HEK293 (cell line): ENCODE results near the gene TET2.

ENCODE experiments used
- CTCF ChIA-PET: fragments of 350-600 bp; formaldehyde crosslinking; extraction: SDS; loops from one replicate; lab custom pipeline; 2021; ENCODE audit warnings: antibody characterized with exemption; lab: Yijun Ruan, JAX
- POLR2A ChIA-PET: fragments of 300-600 bp; formaldehyde crosslinking; extraction: SDS; loops from one replicate; lab custom pipeline; 2020; ENCODE audit warnings: antibody characterized with exemption, inconsistent platforms; lab: Yijun Ruan, JAX
- H3K27ac ChIP-seq: fragments of 200-500 bp; sonication (Bioruptor generic); 2 replicates; pipeline ENCODE4 v1.5.1; 2014; ENCODE audit warnings: low read depth, low read length, control low read depth, inconsistent platforms; ENCODE audit errors: extremely low read depth
- H3K36me3 ChIP-seq, 2 experiments: fragments of 200-500 bp in 1 of 2; sonication (Bioruptor generic) in 1 of 2; 1 replicate in 1 of 2; 2 replicates in 1 of 2; pipeline ENCODE4 v1.5.1; 2014 to 2017; ENCODE audit warnings: inconsistent platforms in 2 of 2, low read length in 2 of 2; ENCODE audit not compliant: control insufficient read depth in 2 of 2, insufficient read depth in 1 of 2
- H3K4me1 ChIP-seq: fragments of 200-500 bp; sonication (Bioruptor generic); 2 replicates; pipeline ENCODE4 v1.5.1; 2014; ENCODE audit warnings: mild to moderate bottlenecking, low read length, inconsistent platforms; ENCODE audit not compliant: control insufficient read depth, insufficient read depth
- H3K4me3 ChIP-seq: 2 replicates; pipeline ENCODE4 v1.5.1; 2011; ENCODE audit warnings: low read depth, mild to moderate bottlenecking, control low read depth, low read length, moderate library complexity
- H3K9me3 ChIP-seq: fragments of 200-500 bp; sonication (Bioruptor generic); 2 replicates; pipeline ENCODE4 v1.5.1; 2014; ENCODE audit warnings: low read depth, low read length, inconsistent platforms; ENCODE audit not compliant: control insufficient read depth, insufficient read depth
- ELK4 ChIP-seq: IDR thresholded peaks from 2 replicates; pipeline ENCODE4 v1.6.1; 2011; ENCODE audit warnings: mild to moderate bottlenecking, low read depth, low read length, borderline replicate concordance
- PRDM10 ChIP-seq: fragments of 450-650 bp; formaldehyde crosslinking; IDR thresholded peaks from 2 replicates; pipeline ENCODE4 v1.5.1; 2016; ENCODE audit warnings: missing biosample characterization, missing genetic modification characterization
- PRDM2 ChIP-seq: fragments of 450-650 bp; formaldehyde crosslinking; IDR thresholded peaks from 2 replicates; pipeline ENCODE4 v1.5.1; 2016; ENCODE audit warnings: missing biosample characterization, missing genetic modification characterization, borderline replicate concordance
- ZBTB21 ChIP-seq: fragments of 450-650 bp; formaldehyde crosslinking; IDR thresholded peaks from 2 replicates; pipeline ENCODE4 v1.5.1; 2017; ENCODE audit warnings: missing biosample characterization, missing genetic modification characterization
- ZBTB44 ChIP-seq: fragments of 450-650 bp; IDR thresholded peaks from 2 replicates; pipeline ENCODE4 v1.5.1; 2018; ENCODE audit warnings: missing biosample characterization, mild to moderate bottlenecking, missing genetic modification characterization
- ZEB2 ChIP-seq: fragments of 450-650 bp; formaldehyde crosslinking; IDR thresholded peaks from 2 replicates; pipeline ENCODE4 v1.5.1; 2016; ENCODE audit warnings: missing biosample characterization, missing genetic modification characterization
- ZFP37 ChIP-seq: fragments of 450-650 bp; formaldehyde crosslinking; IDR thresholded peaks from 2 replicates; pipeline ENCODE4 v1.5.1; 2016; ENCODE audit warnings: missing biosample characterization, missing genetic modification characterization
- ZFP69B ChIP-seq: fragments of 450-650 bp; formaldehyde crosslinking; IDR thresholded peaks from 2 replicates; pipeline ENCODE4 v1.5.1; 2016; ENCODE audit warnings: missing biosample characterization, missing genetic modification characterization
- ZNF24 ChIP-seq: fragments of 450-650 bp; formaldehyde crosslinking; IDR thresholded peaks from 2 replicates; pipeline ENCODE4 v1.5.1; 2016; ENCODE audit warnings: missing biosample characterization, missing genetic modification characterization
- ZNF302 ChIP-seq: fragments of 450-650 bp; formaldehyde crosslinking; IDR thresholded peaks from 2 replicates; pipeline ENCODE4 v1.5.1; 2016; ENCODE audit warnings: missing biosample characterization, missing genetic modification characterization, low read depth
- ZNF404 ChIP-seq: fragments of 450-650 bp; formaldehyde crosslinking; IDR thresholded peaks from 2 replicates; pipeline ENCODE4 v1.5.1; 2017; ENCODE audit warnings: missing biosample characterization, missing genetic modification characterization
- ZNF426 ChIP-seq: fragments of 450-650 bp; formaldehyde crosslinking; IDR thresholded peaks from 2 replicates; pipeline ENCODE4 v1.5.1; 2017; ENCODE audit warnings: missing biosample characterization, missing genetic modification characterization, mild to moderate bottlenecking, inconsistent platforms, moderate library complexity
- ZNF571 ChIP-seq: fragments of 450-650 bp; formaldehyde crosslinking; IDR thresholded peaks from 2 replicates; pipeline ENCODE4 v1.5.0; 2017; ENCODE audit warnings: missing biosample characterization, missing genetic modification characterization
- ZNF664 ChIP-seq: fragments of 450-650 bp; formaldehyde crosslinking; IDR thresholded peaks from 2 replicates; pipeline ENCODE4 v1.5.1; 2016; ENCODE audit warnings: missing biosample characterization, missing genetic modification characterization
- ZNF670 ChIP-seq: fragments of 450-650 bp; formaldehyde crosslinking; IDR thresholded peaks from 2 replicates; pipeline ENCODE4 v1.5.1; 2016; ENCODE audit warnings: missing biosample characterization, missing genetic modification characterization, low read depth
- ZNF701 ChIP-seq: fragments of 450-650 bp; formaldehyde crosslinking; IDR thresholded peaks from 2 replicates; pipeline ENCODE4 v1.5.1; 2016; ENCODE audit warnings: missing biosample characterization, missing genetic modification characterization
- ZNF830 ChIP-seq: fragments of 450-650 bp; IDR thresholded peaks from 2 replicates; pipeline ENCODE4 v1.5.0; 2018; ENCODE audit warnings: missing biosample characterization, missing genetic modification characterization, low read depth, mild to moderate bottlenecking, moderate library complexity
- ZNF837 ChIP-seq: fragments of 450-650 bp; formaldehyde crosslinking; IDR thresholded peaks from 2 replicates; pipeline ENCODE4 v1.5.1; 2016; ENCODE audit warnings: missing biosample characterization, missing genetic modification characterization
- ZNF843 ChIP-seq: fragments of 450-650 bp; formaldehyde crosslinking; IDR thresholded peaks from 2 replicates; pipeline ENCODE4 v1.5.1; 2016; ENCODE audit warnings: missing biosample characterization, missing genetic modification characterization
- ZSCAN5A ChIP-seq: fragments of 450-650 bp; formaldehyde crosslinking; IDR thresholded peaks from 2 replicates; pipeline ENCODE4 v1.5.1; 2016; ENCODE audit warnings: missing biosample characterization, missing genetic modification characterization

Gene TET2

GRCh38 chr4:105236202-105236915 is 89.7 kb downstream of the TET2 start:
- no peak overlapping the region for H3K4me3 ChIP-seq
- no peaks in the 10 kb centered on the region for H3K4me1 ChIP-seq
- ChIA-PET CTCF (no interaction called here), POLR2A (no interaction called here)
- H3K36me3 ChIP-seq: peaks cover 0 to 16% of the 10 kb centered on the region in 2 experiments; a peak in 1 of 3 replicates
- H3K9me3 ChIP-seq: no peaks in the 10 kb centered on the region
- H3K27ac ChIP-seq: no peak overlapping the region
- no peak for TF ChIP-seq ZNF664 (tag by site-specific recombination)
- no peak for TF ChIP-seq ZNF837 (tag by site-specific recombination)
- no peak for TF ChIP-seq ZEB2 (tag by site-specific recombination)
- no peak for TF ChIP-seq ZNF571
- no peak for TF ChIP-seq ZNF426 (tag by site-specific recombination)
- no peak for TF ChIP-seq ELK4
- no peak for TF ChIP-seq ZNF302 (tag by site-specific recombination)
- TF ChIP-seq ZBTB21: no peak
- no peak for TF ChIP-seq ZFP69B (tag by site-specific recombination)

GRCh38 chr4:105236916-105237311 is 90.2 kb downstream of the TET2 start:
- Histone ChIP-seq H3K4me1 (no peaks in the 10 kb centered on the region), H3K4me3 (no peak overlapping the region), H3K36me3 (peaks cover 0 to 16% of the 10 kb centered on the region in 2 experiments; a peak in 1 of 3 replicates), H3K9me3 (no peaks in the 10 kb centered on the region), H3K27ac (no peak overlapping the region)
- ChIA-PET POLR2A (interaction anchor here (0.5 kb wide), 1 partner anchor 100 kb away, joined by 5 read pairs; no protein-coding TSS in a partner anchor), CTCF (no interaction called here)
- no peak for TF ChIP-seq PRDM10
- TF ChIP-seq ZNF701 (tag by site-specific recombination): no peak
- no peak for TF ChIP-seq ZNF830 (tag by site-specific recombination)
- TF ChIP-seq ZNF24 (tag by site-specific recombination): no peak
- no peak for TF ChIP-seq ZFP37
- TF ChIP-seq ZBTB44: no peak
- TF ChIP-seq ZSCAN5A (tag by site-specific recombination): no peak
- no peak for TF ChIP-seq PRDM2 (tag by site-specific recombination)
- no peak for TF ChIP-seq ZNF843 (tag by site-specific recombination)
- no peak for TF ChIP-seq ZNF670 (tag by site-specific recombination)
- no peak for TF ChIP-seq ZNF404 (tag by site-specific recombination)
